Fibroblast of the conjunctiva (primary cell): ENCODE data around the gene AGMAT.

Experiments used
- DNase-seq: peaks from one replicate; pipeline ENCODE4 v3.0.0-alpha.2; 2010; ENCODE audit warnings: low read depth

The AGMAT gene, protein sequence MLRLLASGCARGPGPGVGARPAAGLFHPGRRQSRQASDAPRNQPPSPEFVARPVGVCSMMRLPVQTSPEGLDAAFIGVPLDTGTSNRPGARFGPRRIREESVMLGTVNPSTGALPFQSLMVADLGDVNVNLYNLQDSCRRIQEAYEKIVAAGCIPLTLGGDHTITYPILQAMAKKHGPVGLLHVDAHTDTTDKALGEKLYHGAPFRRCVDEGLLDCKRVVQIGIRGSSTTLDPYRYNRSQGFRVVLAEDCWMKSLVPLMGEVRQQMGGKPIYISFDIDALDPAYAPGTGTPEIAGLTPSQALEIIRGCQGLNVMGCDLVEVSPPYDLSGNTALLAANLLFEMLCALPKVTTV

DNA sequence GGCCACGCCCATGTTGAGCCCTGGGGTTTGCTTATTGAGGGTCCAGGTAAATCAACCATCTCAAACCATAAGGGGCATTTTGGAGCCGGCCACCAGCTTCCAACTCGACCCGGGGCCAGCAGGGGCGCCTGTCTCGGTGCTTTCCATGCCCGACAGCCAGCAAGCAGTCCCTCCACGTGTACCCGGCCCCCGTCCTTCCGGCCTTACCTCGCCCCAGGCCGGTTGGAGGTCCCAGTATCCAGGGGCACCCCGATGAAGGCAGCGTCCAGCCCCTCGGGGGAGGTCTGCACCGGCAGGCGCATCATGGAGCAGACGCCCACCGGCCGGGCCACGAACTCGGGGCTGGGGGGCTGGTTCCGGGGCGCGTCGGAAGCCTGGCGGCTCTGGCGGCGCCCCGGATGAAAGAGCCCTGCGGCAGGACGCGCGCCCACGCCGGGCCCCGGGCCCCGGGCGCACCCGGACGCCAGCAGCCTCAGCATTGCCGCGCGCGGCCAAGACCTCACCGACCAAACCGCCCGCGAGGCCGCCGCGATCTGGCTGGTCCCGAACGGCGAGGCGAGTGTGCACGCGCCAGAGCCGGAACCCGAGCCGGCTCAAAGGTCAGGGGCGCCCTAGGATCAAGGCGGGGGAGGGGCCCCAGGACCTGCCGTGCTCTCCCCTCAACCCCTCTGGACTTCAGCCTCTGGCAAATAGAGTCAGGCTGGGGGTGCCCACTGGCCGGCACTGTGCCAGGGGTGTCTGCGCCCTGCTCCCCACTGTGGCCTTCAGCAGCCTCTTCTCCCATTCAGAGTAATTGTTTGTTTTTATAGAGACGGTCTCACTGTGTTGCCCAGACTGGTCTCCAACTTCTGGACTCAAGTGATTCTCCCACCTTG is at the start of gene AGMAT:
AGMAT (minus strand) TSS at position 563 of the 875 bp plus-strand sequence; CDS start at position 479, 84 bp downstream.
- DNase-seq = no peak

DNA sequence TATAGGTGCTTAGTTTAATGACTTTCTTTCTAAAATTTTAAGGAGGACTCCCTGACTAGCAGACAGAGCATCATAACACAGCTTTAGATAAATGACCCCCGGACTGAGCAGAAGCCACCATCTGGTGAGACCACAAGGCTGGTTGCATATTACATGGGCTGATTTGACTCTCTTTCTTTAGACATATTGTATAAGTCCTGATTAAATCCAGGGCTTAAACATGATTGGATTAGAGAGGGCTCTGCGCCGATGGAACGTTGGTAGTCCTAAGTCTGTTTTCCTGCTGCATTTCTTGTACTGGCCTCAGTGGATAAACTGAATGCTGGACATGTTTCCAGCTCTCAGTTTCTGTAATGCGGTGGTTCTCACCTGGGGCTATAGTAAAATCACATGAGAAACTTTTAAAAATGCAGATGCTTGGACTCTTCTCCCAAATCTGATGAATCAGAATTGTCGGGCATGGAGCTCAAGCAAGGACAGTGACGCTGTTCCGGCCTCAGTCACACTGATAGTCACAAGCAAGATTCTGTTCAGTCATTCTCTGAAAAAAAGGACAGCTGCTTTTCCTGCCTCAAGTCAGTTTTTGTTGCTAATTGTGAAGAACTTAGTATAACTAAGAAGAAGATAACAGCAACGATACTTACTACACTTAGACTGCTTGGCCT is 49.0 kb upstream of the AGMAT start:
- no peak for DNase-seq

DNA sequence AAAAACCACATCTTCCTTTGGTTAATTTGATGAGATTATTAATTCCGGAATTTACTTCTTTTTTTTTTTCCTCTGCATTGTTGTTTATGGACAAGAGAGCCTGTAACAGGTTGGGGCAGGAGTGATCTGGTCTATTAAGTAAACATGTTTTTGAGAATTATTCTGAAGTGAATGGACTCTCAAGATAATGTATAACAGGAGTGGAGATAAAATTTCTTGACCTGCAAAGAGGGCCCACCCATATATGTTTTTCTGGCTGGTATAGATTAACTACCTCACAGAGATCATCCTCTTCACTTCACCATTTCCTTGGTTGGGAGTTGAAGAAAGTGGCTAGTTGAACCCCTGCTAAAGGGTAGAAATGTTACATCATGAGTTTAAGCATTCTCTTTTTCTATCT is 43.2 kb upstream of the AGMAT start:
- DNase-seq = no peak

DNA sequence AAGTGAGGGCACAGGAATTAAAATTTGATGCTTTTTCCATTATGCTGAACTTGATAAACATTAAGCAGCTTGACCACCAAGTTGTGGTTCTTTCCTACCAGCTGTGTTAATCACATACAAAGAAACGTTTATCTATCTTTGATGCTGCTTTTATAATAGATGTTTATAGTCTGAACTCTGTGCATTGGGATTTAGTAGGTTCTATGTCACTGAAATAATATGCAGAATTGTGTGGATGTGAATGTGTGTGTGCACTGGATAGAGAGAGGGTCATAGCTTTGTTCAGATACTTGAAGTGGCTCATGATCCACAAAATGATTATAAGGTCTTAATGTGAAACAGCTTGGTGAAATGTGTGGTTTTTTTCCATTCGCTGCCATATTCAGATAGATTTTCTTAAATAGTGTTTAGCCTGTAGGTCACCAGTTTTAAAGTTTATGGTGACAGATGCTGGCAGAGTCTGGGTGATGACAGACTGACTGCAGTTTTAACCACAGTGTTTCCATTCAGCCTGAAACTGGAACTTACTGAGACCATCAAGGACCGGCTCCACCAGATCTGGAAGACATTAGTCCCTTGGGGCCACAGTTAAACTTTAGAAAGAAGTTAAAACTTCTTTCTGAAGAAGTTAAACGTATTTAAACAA is 42.6 kb upstream of the AGMAT start:
- no peak for DNase-seq

DNA sequence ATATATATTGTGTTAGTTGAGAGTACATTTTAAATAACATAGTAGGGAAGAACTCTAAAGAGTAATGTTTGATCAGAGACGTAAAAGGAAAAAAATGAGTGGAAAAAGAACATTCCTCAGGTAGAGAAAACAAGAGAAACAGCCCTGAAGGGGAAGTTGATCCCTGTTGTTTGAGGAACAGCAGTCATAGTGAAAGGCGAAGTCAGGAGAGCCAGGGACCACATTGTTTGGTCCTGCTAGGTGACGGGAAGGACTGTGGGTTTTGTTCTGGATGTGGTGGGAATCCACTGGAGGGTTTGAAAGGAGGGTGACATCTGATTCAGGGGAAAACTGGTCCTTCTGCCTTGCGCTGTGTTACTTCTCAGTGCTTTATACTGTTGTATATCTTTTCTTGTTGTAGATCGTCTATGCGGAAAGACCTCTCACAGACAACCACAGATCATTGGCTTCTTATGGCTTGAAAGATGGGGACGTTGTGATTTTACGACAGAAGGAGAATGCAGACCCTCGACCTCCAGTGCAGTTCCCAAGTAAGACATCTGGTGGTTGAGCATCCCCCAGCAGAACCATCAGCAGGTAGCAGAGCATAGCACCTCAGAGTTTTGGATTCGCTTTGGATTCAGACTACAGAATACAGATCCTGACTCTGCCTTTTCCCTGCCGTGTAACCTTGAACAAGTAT is 41.6 kb upstream of the AGMAT start:
- no peak for DNase-seq

DNA sequence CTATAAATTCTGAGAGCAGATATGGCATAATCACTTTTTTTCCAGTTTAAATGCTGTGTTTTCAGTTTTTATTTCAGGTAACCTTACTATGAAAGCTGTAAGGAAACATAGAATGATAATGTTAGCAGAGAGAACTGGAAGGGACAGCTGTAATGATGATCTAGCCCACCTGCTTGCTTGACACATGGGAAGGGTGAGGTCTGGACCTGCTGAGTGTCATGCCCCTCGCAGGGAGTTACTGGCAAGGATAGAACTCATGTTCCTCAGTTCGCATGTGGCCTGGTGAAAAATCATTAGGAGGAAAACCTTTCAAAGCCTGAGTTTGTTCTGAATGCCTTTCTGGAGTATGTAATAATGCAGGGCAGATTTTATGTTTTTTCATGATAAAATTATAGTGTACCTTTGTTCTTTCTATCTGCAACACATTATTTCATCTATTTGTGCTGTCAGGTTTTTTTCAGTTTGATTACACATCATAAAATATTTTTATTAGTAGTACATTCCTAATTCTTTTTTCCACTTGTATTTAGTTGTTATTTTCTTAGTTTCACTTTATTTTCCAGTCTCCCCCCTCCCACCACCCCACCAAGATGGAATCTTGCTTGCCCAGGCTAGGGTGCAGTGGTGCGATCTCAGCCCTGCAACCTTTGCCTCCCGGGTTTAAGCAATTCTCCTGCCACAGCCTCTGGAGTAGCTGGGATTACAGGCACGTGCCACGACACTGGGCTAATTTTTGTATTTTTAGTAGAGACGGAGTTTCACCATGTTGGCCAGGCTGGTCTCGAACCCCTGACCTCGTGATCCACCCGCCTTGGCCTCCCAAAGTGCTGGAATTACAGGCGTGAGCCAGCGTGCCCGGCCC is 40.4 kb upstream of the AGMAT start:
- DNase-seq = no peak

DNA sequence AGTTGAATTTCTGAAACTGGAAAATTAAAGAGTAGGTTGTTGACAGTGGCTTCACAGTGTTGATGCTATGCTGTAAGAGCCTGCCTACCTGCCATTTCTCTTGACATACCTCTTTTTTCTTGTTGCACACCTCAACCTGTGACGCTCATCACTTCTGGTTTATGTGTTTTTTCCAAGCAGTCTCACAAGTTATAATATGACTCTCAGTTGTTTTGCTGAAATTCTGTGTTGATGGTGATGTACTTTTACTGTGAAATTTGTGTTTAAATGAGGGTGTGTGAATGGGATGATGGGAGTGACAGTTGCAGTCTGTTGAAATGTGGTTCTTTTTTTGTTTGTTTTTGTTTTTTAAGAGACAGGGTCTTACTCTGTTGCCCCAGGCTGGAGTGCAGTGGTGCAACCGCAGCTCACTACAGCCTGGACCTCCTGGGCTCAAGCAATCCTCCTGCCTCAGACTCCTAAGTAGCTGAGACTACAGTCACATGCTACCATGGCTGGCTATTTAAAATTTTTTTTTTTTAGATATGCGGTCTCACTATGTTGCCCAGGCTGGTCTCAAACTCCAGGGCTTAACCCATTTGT is 39.4 kb upstream of the AGMAT start:
- no peak for DNase-seq

DNA sequence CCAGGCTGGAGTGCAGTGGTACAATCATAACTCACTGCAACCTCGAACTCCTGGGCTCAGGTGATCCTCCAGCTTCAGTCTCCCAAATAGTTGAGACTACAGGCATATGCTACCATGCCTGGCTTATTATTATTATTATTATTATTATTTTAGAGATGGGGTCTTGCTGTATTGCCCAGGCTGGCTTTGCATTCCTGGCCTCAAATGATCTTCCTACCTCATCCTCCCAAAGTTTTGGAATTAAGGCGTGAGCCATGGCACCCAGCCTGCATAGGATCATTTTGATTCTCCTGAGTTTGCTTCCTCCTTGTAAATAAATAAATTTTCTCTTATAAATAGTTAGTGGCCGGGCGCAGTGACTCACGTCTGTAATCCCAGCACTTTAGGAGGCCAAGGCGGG is 38.6 kb upstream of the AGMAT start:
- no peak for DNase-seq

DNA sequence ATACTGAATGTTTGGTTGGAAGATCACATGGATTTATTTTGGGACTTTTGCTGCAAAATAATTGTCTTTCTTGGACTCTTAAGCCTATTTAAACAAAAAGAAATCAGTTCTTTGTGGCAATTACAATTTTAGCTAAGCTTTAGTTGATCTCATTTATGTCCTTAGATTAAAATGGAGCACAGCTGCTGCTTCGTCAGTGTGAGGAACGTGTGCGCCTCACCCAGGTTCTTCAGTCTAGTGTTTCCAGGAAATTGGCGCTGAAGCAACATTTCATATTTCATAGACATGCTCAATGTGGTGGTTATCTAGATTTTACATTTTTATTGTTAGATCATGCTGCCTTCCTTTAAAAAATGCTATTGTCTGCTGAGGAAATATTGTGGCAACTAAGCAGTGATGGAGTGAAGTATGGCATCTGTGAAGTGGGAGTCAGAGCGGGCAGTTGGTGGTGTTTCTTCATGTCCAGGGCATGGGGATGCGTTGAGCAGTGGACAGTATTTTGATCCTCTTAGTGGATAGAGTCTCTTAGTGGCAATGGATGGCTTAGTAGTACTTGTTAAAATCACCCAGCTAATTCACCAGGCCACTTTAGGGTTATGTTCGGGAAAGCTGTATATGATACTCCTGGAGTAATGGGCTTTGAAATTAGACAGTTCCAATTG is 38.0 kb upstream of the AGMAT start:
- DNase-seq = no peak

DNA sequence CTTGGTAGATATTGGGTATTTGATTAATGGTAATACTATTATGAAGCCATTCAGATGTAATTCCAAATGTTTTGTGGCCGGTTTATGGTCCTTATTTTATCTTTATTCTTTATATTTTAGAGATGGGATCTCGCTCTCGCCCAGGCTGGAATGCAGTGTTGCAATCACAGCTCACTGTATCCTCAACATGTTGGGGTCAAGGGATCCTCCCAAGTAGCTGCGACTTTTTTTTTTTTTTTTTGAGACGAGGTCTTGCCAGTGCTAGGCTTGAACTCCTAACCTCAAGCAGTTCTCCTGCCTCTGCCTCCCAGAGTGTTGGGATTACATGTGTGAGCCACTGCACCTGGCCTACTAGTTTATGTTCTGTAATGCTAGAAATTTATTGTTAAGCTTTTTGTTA is 37.1 kb upstream of the AGMAT start:
- no peak for DNase-seq

DNA sequence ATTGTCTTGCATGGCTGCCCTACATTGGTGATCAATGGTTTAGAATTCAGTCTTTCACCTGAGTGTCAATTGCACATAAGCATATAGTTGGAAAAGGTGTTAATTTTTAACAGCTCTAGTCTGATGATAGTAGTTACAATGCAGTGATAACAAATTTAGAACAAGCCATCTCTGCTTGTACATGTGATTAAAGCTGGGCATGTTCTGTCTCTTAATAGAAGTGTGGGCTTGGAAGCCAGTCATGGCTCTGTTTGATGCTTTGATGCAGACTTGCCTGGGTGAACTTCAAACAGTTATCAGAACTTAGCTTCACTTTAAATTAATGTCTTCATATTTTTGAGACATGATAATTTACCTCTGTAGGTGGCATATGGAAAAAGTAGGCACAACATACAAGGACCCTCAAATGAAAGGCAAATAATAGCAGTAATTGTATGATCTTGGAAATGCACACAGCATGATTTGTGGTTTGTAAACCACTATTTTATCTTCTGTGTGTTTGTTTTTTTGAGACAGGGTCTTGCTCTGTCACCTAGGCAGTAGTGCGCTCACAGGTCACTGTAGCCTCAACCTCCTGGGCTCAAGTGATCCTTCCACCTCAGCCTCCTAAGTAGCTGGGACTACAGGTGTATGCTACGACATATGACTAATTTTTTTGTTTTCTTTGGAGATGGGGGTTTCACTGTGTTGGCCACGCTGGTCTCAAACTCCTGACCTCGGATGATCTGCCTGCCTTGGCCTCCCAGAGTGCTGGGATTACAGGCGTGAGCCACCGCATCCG is 36.2 kb upstream of the AGMAT start:
- no peak for DNase-seq

DNA sequence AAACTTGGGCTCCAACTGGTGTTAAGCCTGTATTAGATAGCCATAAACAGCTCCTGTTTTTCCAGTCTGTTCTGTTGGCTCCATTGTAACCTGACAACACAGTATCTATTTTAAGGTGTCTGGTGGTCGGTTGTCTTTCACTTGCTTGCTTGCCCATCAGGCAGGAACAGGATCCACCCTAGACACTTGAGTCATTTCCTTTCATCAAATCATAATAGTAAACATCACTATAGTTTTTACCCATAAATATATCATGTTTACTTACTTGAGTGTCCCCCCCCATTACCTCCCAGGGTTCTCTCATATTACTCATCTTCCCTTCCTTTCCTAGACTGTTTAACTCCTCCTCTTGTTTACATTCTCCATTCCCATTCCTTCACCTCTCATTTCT is 35.3 kb upstream of the AGMAT start:
- no peak for DNase-seq

DNA sequence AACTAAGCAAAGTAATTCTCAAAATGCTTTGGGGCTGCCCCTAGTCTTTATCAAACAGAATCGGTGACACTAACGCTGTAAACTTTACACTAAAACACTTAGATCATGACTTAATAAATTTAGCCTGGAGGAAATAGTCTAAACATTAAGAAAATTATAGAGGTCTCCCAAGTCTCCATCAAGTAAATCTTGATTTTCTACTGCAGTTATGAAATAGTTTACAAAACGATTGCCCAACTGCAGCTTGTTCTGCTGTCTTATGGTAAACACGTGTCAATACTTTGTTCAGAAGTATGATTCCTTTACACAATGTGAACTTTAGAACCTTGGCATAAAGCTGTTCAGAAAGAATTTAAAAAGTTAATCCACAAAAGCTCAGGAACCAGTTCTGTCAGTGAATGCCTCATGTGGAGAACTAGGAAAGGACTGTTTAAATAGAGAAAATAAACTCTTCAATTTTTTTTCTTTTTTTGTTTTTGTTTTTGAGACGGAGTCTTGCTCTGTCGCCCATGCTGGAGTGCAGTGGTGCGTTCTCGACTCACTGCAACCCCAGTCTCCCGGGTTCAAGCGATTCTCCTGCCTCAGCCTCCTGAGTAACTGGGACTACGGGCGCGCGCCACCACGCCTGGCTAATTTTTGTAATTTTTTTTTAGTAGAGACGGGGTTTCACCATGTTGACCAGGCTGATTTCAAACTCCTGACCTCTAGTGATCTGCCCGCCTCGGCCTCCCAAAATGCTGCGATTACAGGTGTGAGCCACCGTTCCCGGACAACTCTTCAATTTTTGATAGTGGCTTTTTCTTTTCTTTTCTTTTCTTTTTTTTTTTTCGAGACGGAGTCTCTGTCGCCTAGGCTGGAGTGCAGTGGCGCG is 34.0 kb upstream of the AGMAT start:
- peak; percentile 81 for DNase-seq

DNA sequence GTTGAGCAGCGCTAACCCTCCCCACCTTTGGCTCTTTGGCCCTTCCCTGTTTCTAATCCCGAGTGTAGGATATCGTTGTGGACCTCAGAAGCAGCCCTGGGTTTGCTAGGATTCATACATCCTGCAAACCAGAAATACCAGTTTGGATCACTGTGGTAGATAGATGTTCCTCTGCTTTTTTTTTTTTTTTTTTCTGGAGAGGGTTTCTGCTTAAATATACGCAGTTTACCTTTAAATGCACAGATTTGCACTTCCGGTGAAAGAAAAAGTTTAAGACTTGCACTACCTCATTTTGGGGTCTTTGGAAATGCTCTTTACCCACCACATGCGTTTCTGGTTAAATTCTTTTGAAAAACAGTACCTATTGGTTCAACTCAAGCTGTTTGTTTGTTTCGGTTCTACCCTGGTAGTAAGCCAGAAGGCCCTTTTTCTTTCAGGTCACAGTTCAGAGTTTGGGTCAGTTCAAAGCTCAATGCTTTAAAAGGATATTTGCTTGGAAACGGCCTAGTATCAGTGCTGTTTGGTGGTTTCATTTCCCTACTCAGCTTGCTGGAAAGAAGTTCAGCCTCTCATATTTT is 33.3 kb upstream of the AGMAT start:
- DNase-seq = no peak

DNA sequence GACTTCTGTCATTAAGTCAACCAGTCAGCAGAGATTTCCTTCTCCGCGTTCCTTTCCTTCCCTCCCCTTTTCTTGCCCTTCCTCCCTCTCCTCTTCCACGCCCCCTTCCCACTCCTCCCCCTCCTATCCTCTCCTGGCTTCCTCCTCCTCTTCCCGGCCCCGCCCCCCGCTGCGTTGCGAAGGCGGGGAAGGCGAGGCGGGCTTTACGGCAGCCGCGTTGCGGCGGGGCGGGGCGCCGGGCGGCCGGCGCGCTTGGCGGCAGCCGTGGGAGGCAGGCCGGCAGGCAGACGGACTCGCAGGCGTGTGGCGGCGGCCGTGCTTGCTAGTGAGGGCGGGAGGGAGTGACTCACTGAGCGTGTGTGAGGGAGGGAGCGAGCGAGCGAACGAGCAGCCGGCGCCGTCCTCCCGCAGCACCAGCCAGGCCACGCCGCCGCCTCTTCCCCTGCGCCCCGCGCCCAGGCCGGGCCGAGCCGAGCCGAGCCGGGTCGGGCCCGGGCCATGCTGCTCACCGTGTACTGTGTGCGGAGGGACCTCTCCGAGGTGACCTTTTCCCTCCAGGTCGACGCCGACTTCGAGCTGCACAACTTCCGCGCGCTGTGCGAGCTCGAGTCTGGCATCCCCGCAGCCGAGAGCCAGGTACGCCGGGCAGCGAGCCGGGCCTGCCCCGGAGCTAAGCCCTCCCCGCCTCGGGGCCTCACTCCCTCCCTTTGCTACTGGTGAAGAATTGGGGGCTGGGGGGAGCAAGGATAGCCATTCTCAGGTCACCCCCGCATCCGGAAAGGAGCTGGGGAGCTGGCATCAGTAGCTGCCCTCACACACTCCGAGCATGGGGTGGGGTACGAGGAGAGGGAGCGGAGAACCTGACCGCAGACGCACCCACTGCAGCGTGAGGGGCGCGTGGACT is 32.6 kb upstream of the AGMAT start, which contains the start of gene DDI2:
DDI2 (plus strand) TSS at position 286 of the 904 bp plus-strand sequence; CDS start at position 499, 213 bp downstream.
- DNase-seq = peak; percentile 95
